ENCODE data around the gene PTGIR.

- no peak for TF ChIP-seq EZH2phosphoT487 (IDR thresholded peaks at IDR 0.05; ENCODE audit: low read depth, severe bottlenecking, unreplicated experiment)
- no peak for TF ChIP-seq CTCF (IDR thresholded peaks at IDR 0.05; ENCODE audit: poor library complexity)
- no peak for TF ChIP-seq EZH2 (IDR thresholded peaks at IDR 0.05; ENCODE audit: borderline replicate concordance)
Observed at GRCh38 chr19:46603195-46603637, 21.7 kb downstream of the PTGIR start.
